GM19023 (cell line): ENCODE data around the gene ASB15.
A peak's percentile ranks its signal among the peaks of the same experiment; 100 is the strongest.
"Not testable (repeated sequence)": the region's sequence is repeated elsewhere in the genome, so short reads cannot be mapped to it uniquely, and the experiment has no call there.

Experiments
- ATAC-seq: cut with Tn5 transposase; IDR thresholded peaks from one replicate; pipeline ENCODE4 v1.9.1; 2021; ENCODE audit warnings: mild to moderate bottlenecking, moderate library complexity; ENCODE audit not compliant: unreplicated experiment

ASB15 gene

GRCh38 chr7:123601530-123601929 is at the start of gene ASB15:
Gene ASB15, plus strand, starts transcription at chr7:123601821. Its CDS starts 12,682 bp downstream, at chr7:123614503.
- ATAC-seq, result no peak

DNA sequence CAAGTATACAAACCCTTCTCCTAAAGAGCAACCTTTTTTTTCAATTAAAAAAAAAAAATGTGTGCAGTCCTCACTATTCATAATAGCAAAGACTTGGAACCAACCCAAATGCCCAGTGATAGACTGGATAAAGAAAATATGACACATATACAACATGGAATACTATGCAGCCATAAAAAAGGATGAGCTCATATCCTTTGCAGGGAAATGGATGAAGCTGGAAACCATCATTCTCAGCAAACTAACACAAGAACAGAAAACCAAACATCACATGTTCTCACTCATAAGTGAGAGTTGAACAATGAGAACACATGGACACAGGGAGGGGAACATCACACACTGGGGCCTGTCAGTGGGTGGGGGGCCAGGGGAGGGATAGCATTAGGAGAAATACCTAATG is 49.5 kb upstream of the ASB15 start:
- ATAC-seq, result not testable (repeated sequence)

- no peak for ATAC-seq
Measured at GRCh38 chr7:123552641-123553040, 49.0 kb upstream of the ASB15 start.

DNA sequence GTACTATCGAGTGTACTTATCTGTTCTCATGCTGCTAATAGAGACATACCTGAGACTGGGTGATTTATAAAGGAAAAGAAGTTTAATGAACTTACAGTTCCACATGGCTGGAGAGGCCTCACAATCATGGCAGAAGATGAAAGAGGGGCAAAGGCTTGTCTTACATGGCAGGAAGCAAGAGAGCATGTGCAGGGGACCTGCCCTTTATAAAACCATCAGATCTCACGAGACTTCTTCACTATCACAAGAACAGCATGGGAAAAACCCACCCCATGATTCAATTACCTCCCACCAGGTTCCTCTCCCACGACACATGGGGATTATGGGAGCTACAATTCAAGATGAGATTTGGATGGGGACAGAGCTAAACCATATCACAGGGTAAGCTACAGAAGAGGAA is 48.5 kb upstream of the ASB15 start:
- no peak for ATAC-seq

GRCh38 chr7:123555484-123555883 is 46.1 kb upstream of the ASB15 start:
- ATAC-seq, result no peak

- no peak for ATAC-seq
Measured at GRCh38 chr7:123557016-123557397, 44.6 kb upstream of the ASB15 start.

DNA sequence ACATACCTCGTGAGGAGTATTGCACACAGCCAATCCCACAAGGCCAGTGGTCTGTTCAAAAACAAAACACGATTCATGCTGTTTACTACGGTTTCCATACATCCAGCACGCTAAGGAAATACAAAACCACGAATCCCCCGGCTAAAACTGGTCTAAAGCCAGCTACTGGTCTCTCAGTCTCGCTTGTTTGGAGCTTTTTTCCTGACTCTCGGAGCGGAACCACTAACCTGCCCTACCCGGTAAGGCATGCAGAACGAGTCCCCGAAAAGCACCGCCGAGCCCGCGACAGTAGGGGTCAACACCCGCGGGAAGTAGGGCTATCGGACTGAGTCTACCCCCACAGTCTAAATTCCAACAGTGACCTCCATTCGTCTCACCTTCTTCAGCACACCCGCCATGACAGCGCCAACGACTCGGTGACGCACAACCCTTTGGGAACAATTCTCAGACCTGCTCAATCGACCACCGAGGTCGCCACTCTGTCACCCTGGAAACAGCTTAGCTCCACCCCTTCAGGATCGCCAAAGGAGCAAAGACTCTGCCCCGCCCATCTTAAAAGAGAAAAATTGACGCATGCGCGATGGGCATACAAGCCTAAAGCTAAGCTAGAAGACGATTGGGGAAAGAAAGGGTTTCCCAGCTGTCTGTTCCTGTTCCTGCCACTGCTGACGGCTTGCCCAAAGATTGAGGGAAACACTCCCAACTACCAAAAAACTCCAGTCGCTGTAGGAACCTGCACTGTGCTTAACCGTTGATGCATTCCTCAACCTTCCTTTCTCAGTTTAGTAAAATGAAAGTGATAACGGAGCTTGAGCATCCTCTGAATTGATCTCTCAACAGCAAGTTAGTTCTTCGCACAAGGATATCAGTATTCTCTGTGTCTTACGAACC is 44.0 kb upstream of the ASB15 start, which contains the start of gene NDUFA5:
Gene NDUFA5, minus strand, starts transcription at position 421 of the 891 bp plus-strand sequence. Its CDS starts 23 bp downstream, at position 398.
- ATAC-seq, result peak; percentile 98

DNA sequence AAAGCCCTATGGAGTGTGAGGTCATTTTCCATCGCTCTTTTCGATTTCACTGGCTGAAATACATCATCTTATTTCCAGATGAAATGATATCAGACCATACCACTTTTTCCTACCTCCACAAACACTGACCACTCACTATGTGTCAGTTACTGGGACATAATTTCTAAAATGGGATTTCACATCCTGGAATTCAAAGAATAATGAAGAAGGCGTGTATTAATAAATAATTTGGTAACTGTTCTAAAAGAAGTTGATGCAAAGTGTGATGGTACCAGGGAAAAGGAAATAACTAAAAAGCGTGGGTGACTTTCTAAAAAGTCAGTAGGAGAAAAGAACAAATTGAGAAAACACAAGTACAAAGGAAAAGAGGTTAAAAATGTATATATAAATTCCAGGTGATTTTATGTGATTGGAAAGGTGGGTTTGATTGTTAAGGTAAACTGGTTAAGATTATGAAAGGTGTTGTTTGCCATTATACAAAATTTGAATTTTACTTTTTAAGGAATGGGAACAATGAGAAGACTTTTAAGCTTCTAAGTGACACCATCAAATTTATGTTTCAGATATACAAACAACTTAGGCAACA is 43.2 kb upstream of the ASB15 start:
- ATAC-seq, result no peak

DNA sequence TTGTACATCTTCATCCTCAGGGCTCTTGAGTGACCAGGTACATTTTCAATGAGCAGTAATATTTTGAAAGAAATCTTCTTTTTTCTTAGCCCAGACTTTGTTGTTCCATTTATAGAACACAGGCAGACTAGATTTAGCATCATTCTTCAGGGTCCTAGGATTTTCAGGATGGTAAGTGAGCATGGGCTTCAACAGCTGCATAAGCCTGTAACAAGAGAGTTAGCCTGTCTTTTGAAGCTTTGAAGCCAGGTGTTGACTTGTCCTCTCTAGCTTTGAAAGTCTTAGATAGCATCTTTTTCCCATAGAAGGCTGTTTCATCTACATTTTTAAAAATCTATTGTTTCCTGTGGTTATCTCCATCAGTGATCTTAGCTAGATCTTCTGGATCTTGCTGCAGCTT is 39.5 kb upstream of the ASB15 start:
- no peak for ATAC-seq

DNA sequence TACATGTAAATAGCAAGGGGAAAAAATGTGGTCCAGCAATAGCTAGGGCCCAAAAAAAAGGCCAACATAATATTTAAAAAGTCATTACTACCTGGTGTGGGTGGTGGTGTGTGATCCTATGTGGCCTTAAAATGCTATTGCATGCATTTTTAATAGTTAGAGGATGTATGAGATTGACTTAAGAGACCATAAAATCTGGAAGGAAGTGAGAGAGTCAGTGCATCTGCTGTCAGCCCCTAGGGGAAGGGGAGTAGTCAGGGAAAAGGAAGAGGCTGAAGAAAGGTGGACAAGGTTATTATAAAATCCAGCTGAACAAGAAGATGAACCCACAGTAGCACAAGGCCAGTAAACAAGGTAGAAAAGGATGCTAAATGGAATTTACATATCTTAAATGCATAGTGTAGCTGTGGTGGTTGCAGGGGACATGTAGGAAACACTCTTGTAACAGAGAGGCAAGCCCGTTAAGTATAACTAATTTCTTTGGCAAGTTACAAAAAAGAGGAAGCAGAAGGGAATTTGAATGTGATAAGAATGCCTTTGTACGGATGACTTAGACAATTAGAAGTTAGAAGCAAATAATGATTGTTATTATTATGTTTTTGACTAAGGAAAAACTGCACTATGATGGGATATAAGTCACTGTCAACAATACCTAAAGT is 32.1 kb upstream of the ASB15 start:
- ATAC-seq, result no peak

GRCh38 chr7:123570390-123571182 is 31.0 kb upstream of the ASB15 start:
- ATAC-seq, result no peak

DNA sequence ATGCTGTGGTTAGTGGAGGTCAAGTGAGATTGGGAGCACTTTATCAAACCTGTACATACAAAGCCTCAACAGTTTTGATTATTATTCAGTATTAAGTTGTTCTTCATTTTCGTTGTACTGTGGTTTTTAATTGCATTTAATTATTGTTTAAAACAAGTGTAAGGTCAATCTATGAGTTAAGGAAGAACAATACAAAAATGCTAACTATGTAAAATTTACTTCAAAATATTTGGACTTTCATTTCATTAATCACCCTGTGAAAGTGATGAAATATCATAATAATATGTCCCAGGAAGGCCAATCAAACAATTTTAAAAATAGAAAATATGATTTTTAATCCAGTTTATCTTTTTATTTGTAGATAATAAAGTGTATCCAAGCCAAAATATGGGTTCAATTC is 30.4 kb upstream of the ASB15 start:
- ATAC-seq, result no peak

- no peak for ATAC-seq
Measured at GRCh38 chr7:123571684-123572083, 29.9 kb upstream of the ASB15 start.

DNA sequence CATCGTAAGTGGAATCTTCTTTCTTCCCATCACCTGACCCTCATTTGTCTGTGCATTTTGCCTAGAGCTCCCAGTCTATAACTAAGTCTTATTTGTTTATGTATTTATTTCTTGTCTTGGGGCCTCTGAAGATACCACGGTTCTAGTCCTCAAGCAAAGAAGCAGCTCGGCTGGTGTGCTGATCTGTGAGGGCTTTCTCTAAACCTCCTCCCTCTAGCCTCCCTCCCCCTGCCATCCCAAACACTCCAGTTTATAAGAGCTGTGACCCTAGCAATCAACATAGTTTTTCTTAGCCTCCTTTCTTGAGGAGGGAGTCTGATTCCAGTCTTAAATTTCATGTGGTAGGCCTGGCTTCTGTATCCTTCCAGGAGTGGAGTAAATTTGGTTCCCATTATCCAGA is 28.3 kb upstream of the ASB15 start:
- ATAC-seq, result no peak

GRCh38 chr7:123573896-123574467 is 27.6 kb upstream of the ASB15 start:
- no peak for ATAC-seq

- no peak for ATAC-seq
Measured at GRCh38 chr7:123579416-123579815, 22.2 kb upstream of the ASB15 start.

DNA sequence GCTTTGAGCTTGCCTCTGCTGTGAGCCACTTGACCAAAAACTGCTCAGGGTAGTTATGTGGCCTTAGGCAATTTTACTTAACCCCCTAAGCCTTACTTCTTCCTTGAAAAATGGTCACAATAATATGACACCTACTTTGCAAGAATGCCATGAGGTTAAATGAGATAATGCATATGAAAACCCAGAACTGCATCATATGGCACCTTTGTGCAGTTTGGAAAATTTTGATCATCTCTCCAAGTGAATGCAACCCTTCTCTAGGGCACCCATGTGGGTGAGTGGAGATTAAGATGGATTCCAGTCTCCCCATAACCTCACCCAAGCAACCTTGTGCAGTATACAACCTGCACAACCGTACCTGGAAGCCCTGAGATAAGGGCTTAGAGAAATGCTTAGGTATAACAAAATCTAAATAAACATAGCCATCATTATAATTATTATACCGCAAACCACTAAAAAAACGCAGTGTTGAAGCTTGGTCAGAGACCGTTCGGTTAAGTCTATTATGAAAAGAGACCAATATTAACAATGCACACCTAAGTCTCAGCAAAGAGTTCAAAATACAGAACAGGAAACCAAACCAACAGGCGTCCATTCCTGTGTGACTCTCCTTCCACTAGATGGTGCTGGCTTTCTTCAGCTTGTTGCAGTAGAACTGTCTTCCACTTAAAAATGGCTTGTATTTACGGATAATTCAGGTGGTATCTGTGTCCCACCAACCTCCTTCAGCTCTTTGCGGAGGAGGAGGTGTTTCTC is 21.0 kb upstream of the ASB15 start:
- peak; percentile 81 for ATAC-seq

GRCh38 chr7:123581162-123581459 is 20.5 kb upstream of the ASB15 start:
- ATAC-seq, result no peak

GRCh38 chr7:123583821-123584220 is 17.8 kb upstream of the ASB15 start:
- ATAC-seq, result no peak

DNA sequence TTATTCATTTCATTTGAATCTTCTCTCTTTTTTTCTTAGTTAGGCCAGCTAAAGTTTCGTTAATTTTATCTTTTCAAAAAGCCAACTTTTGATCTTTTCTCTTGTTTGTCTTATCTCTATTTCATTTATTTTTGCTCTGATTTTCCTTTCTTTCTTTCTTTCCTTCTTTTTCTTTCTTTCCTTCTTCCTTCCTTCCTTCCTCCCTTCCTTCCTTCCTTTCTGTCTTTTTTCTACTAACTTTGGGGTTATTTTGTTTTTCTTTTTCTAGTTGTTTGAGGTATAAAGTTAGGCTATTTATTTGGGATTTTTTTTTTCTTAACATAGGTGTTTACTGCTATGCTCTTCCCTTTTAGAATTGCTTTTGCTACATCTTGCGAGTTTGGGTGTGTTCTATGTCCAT is 13.2 kb upstream of the ASB15 start:
- no peak for ATAC-seq
